HepG2 (cell line): ENCODE data around the gene TTC28. TPM values are rescaled to one million over a fixed set of nuclear protein-coding genes. Genes with fewer than 3 reads are reported as not detected.

Experiments used
- ATAC-seq: fragments of 200-7000 bp; cut with Tn5 transposase; 3 replicates; pipeline ENCODE4 v1.9.1; 2020; ENCODE audit warnings: mild to moderate bottlenecking, moderate library complexity
- BruUV-seq: library from RNA; stranded (reverse); fragments of 400-500 nt; replicated peaks from 2 replicates; lab custom pipeline; 2021; lab: Mats Ljungman, UMichigan
- CTCF ChIA-PET: fragments of 300-600 bp; formaldehyde crosslinking; extraction: SDS; loops from one replicate; lab custom pipeline; 2021; ENCODE audit warnings: low total read pairs, inconsistent platforms, low intra/inter-chr PET ratio; lab: Yijun Ruan, JAX
- POLR2A ChIA-PET: fragments of 350-600 bp; sonication (Branson Sonifier 250); formaldehyde crosslinking; loops from one replicate; lab custom pipeline; 2020; ENCODE audit warnings: antibody characterized with exemption, inconsistent platforms; lab: Yijun Ruan, JAX
- DNase-seq: peaks from one replicate; pipeline ENCODE4 v3.0.0-alpha.2; 2015; ENCODE audit warnings: low spot score
- FAIRE-seq: peaks from 3 replicates; lab custom pipeline; 2011; peaks lifted over from hg19 to GRCh38; lab: Jason Lieb, UNC
- H2AFZ ChIP-seq: one replicate; pipeline ENCODE4 v1.6.1; 2011; ENCODE audit warnings: low read length, inconsistent platforms
- H3K27ac ChIP-seq: fragments of 300-600 bp; 3 replicates; pipeline ENCODE4 v1.8.0; 2011; ENCODE audit warnings: mixed run types, mild to moderate bottlenecking, mixed read lengths, low read length, inconsistent platforms; ENCODE audit not compliant: insufficient read depth; ENCODE audit errors: extremely low read length
- H3K27me3 ChIP-seq, 2 experiments: fragments of 200-600 bp in 1 of 2; 2 replicates in 1 of 2; 3 replicates in 1 of 2; pipeline versions ENCODE4 v1.6.0 to v1.8.0; 2011; ENCODE audit warnings: low read length in 2 of 2, mild to moderate bottlenecking in 2 of 2, moderate library complexity in 2 of 2, inconsistent platforms in 1 of 2; ENCODE audit not compliant: insufficient read depth in 2 of 2, control insufficient read depth in 1 of 2
- H3K36me3 ChIP-seq, 2 experiments: fragments of 200-600 bp in 1 of 2; replicated peaks in 1 of 2; 2 replicates in 1 of 2; 3 replicates in 1 of 2; pipeline versions ENCODE4 v1.5.1 to v1.8.0; 2011; ENCODE audit warnings: low read length in 2 of 2, inconsistent platforms in 1 of 2; ENCODE audit not compliant: insufficient read depth in 2 of 2, control insufficient read depth in 1 of 2
- H3K4me1 ChIP-seq: 2 replicates; pipeline ENCODE4 v1.5.1; 2012; ENCODE audit warnings: low read length, inconsistent platforms; ENCODE audit not compliant: insufficient read depth
- H3K4me2 ChIP-seq: 2 replicates; pipeline ENCODE4 v1.6.0; 2011; ENCODE audit warnings: low read depth, low read length, inconsistent platforms
- H3K4me3 ChIP-seq, 3 experiments: fragments of 200-600 bp in 1 of 3; sonication (generic), shearing (Covaris generic) in 1 of 3; replicated peaks in 1 of 3; 2 replicates each; pipeline ENCODE4 v1.5.1; 2011 to 2016; ENCODE audit warnings: low read length in 3 of 3, inconsistent platforms in 2 of 3, low read depth in 2 of 3, mild to moderate bottlenecking in 2 of 3, control low read depth in 1 of 3, mixed read lengths in 1 of 3; ENCODE audit not compliant: insufficient read depth in 1 of 3
- H3K79me2 ChIP-seq: one replicate; pipeline ENCODE4 v1.6.1; 2011; ENCODE audit warnings: low read length, inconsistent platforms; ENCODE audit not compliant: insufficient read depth
- H3K9ac ChIP-seq: 2 replicates; pipeline ENCODE4 v1.6.0; 2011; ENCODE audit warnings: mild to moderate bottlenecking, low read depth, low read length, inconsistent platforms; ENCODE audit not compliant: insufficient read depth
- H3K9me3 ChIP-seq: 2 replicates; pipeline ENCODE4 v1.5.1; 2012; ENCODE audit warnings: mild to moderate bottlenecking, low read length
- H4K20me1 ChIP-seq: 2 replicates; pipeline ENCODE4 v1.6.0; 2011; ENCODE audit warnings: inconsistent platforms, mild to moderate bottlenecking, low read length, moderate library complexity; ENCODE audit not compliant: insufficient read depth
- ARNT2 ChIP-seq: sonication (generic); formaldehyde crosslinking; IDR thresholded peaks from 2 replicates; pipeline ENCODE4 v1.8.0; 2022; ENCODE audit warnings: mild to moderate bottlenecking, low read depth, missing genetic modification reagents, moderate library complexity
- GTF3A ChIP-seq: sonication (generic); formaldehyde crosslinking; conservative IDR thresholded peaks from 2 replicates; pipeline ENCODE4 v1.4.0; 2020; ENCODE audit warnings: mild to moderate bottlenecking, missing genetic modification reagents
- HINFP ChIP-seq: sonication (generic); formaldehyde crosslinking; IDR thresholded peaks from 2 replicates; pipeline ENCODE4 v1.4.0; 2020; ENCODE audit warnings: low read depth, mild to moderate bottlenecking, missing genetic modification reagents
- PBX2 ChIP-seq: IDR thresholded peaks from 2 replicates; pipeline ENCODE4 v1.6.1; 2016; ENCODE audit warnings: control low read depth
- SP140L ChIP-seq: sonication (generic); formaldehyde crosslinking; IDR thresholded peaks from 2 replicates; pipeline ENCODE4 v1.4.0; 2020; ENCODE audit warnings: missing genetic modification reagents, borderline replicate concordance
- SSRP1 ChIP-seq: IDR thresholded peaks from 2 replicates; pipeline ENCODE4 v1.6.1; 2016; ENCODE audit warnings: control low read depth
- TOPORS ChIP-seq: sonication (generic); formaldehyde crosslinking; IDR thresholded peaks from 2 replicates; pipeline ENCODE4 v1.8.0; 2023; ENCODE audit warnings: mild to moderate bottlenecking, missing genetic modification reagents
- YEATS4 ChIP-seq: sonication (generic); formaldehyde crosslinking; IDR thresholded peaks from 2 replicates; pipeline ENCODE4 v1.4.0; 2020; ENCODE audit warnings: missing genetic modification reagents, borderline replicate concordance
- YY1 ChIP-seq: IDR thresholded peaks from 2 replicates; pipeline ENCODE4 v1.6.1; 2011; ENCODE audit warnings: low read length, low read depth, moderate library complexity, mild to moderate bottlenecking; ENCODE audit not compliant: insufficient read depth, insufficient replicate concordance
- ZNF326 ChIP-seq: sonication (generic); formaldehyde crosslinking; IDR thresholded peaks from 2 replicates; pipeline ENCODE4 v1.4.0; 2020; ENCODE audit warnings: missing genetic modification reagents, borderline replicate concordance
- ZNF546 ChIP-seq: sonication (generic); formaldehyde crosslinking; conservative IDR thresholded peaks from 2 replicates; pipeline ENCODE4 v1.8.1; 2023; ENCODE audit warnings: mild to moderate bottlenecking, missing genetic modification reagents
- ZNF776 ChIP-seq: sonication (generic); formaldehyde crosslinking; IDR thresholded peaks from 2 replicates; pipeline ENCODE4 v1.4.0; 2020; ENCODE audit warnings: mild to moderate bottlenecking, missing genetic modification reagents
- ZNF891 ChIP-seq: sonication (generic); formaldehyde crosslinking; IDR thresholded peaks from 2 replicates; pipeline ENCODE4 v1.5.0; 2020; ENCODE audit warnings: mild to moderate bottlenecking, missing genetic modification reagents
- ZSCAN9 ChIP-seq: IDR thresholded peaks from 2 replicates; pipeline ENCODE4 v1.6.1; 2016; ENCODE audit warnings: borderline replicate concordance
- WGBS: methylation state at CpG from one replicate; pipeline ENCODE4 v1.1.6; 2017; ENCODE audit warnings: low lambda C conversion rate; 5-methylcytosine and 5-hydroxymethylcytosine counted together
- in situ Hi-C: cut with HindIII; loops from 2 replicates; pipeline ENCODE4 v1.10.0; 2017; ENCODE audit warnings: low pct_unique_long_range_greater_than_20kb; ENCODE audit not compliant: extremely low pct_ligation_motif_present
- intact Hi-C: fragments of 100-400 bp; cut with micrococcal nuclease; formaldehyde crosslinking; loops from one replicate; pipeline ENCODE4 v1.10.0; 2022; ENCODE audit not compliant: unreplicated experiment
- polyA plus RNA-seq, 8 experiments: library from polyadenylated mRNA; depleted of rRNA in 3 of 8; stranded (reverse) in 7 of 8; unstranded in 1 of 8; fragments of >200 nt; fragmentation: Illumina TruSeq in 4 of 8; extraction: Trizol in 4 of 8; gene quantifications; 2 replicates each; pipeline versions ENCODE4 v1.2.1 to v1.2.3, GENCODE V29; 2011 to 2016; ENCODE audit warnings: low read depth in 4 of 8, missing spikeins in 1 of 8, mixed read lengths in 1 of 8; ENCODE audit not compliant: insufficient read depth in 1 of 8
- total RNA-seq, 5 experiments: library from RNA; depleted of rRNA; stranded (reverse); fragments of >200 nt; fragmentation: Illumina TruSeq; extraction: Trizol; gene quantifications; 2 replicates each; pipeline ENCODE4 v1.2.3, GENCODE V29; 2016; ENCODE audit warnings: low read depth in 1 of 5

Gene TTC28
- total and polyA plus RNA-seq, 2 of the 13 experiments (the other 11 are each of a cell fraction or from before 2014, with no cell fraction given) = 4.2 to 13.1 TPM

- 100% methylated on average over 1 of the region's 1 CpG for WGBS
- H4K20me1 ChIP-seq = no peaks in the 10 kb centered on the region
- TF ChIP-seq ZSCAN9 = no peak
- no peak for TF ChIP-seq ZNF326 (CRISPR knock-in tag)
- TF ChIP-seq SP140L (CRISPR knock-in tag) = no peak
- TF ChIP-seq ARNT2 = no peak
- no peak for TF ChIP-seq ZNF891 (CRISPR knock-in tag)
- TF ChIP-seq YY1 = no peak
- no peak for TF ChIP-seq ZNF546 (CRISPR knock-in tag)
- no peak for TF ChIP-seq TOPORS (CRISPR knock-in tag)
- TF ChIP-seq YEATS4 (CRISPR knock-in tag) = no peak
- no peak for TF ChIP-seq SSRP1 (CRISPR knock-in tag)
- TF ChIP-seq ZNF776 (CRISPR knock-in tag) = no peak
- TF ChIP-seq PBX2 = no peak
- TF ChIP-seq HINFP (CRISPR knock-in tag) = no peak
- no peak for TF ChIP-seq GTF3A (CRISPR knock-in tag)
- BruUV-seq = no TSS peak
- H3K79me2 ChIP-seq = no peaks in the 10 kb centered on the region
- intact Hi-C loops (no loop called here), in situ Hi-C loops (no loop called here)
- H3K9ac ChIP-seq = no peak overlapping the region
- H3K36me3 ChIP-seq = no peaks in the 10 kb centered on the region
- H3K4me1 ChIP-seq = no peaks in the 10 kb centered on the region
- H3K27ac ChIP-seq = no peak overlapping the region
- FAIRE-seq = no peak
- ATAC-seq = no peak
- no peak overlapping the region for H2AFZ ChIP-seq
- H3K4me3 ChIP-seq = no peak overlapping the region
- no peaks in the 10 kb centered on the region for H3K27me3 ChIP-seq
- no peaks in the 10 kb centered on the region for H3K9me3 ChIP-seq
- no peak for DNase-seq
- CTCF ChIA-PET = no interaction called here
- H3K4me2 ChIP-seq = no peak overlapping the region
- POLR2A ChIA-PET = no interaction called here
These were observed 498.6 kb downstream of the TTC28 start for GRCh38 chr22:28180804-28181731.
